GM21360 (cell line): ENCODE results near the gene ZBTB8OS.

ENCODE experiments used
- ATAC-seq: cut with Tn5 transposase; IDR thresholded peaks from one replicate; pipeline ENCODE4 v1.9.1; 2021; ENCODE audit warnings: mild to moderate bottlenecking, moderate library complexity; ENCODE audit not compliant: unreplicated experiment

ZBTB8OS gene

DNA sequence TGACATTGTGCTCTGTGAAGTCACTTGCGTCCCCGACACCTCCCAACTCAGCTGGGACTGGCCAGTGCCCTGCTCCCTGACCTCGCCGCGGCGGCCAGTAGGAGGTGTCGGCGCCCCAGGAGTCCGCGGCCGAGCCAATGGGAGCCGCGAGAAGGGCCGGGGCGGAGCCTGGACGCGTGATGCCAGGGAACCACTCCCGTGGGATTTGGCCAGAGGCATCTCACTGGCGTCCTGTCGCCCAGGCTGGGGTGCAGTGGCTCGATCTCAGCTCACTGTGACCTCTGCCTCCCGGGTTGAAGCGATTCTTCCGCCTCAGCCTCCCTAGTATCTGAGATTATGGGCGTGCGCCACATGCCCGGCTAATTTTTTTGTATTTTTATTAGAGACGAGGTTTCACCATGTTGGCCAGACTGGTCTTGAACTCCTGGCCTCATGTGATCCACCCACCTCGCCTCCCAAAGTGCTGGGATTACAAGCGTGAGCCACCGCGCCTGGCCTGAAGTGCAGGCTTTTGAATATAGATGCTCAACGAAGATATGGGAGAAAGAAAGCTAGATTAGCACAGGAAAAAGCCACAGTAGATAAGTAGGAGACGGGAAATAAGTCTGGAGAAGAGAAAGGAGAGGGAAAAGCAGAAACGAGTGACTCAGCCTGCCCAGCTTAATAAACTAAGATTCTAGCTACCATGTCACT, 38.0 kb downstream of the ZBTB8OS start:
- no peak for ATAC-seq

DNA sequence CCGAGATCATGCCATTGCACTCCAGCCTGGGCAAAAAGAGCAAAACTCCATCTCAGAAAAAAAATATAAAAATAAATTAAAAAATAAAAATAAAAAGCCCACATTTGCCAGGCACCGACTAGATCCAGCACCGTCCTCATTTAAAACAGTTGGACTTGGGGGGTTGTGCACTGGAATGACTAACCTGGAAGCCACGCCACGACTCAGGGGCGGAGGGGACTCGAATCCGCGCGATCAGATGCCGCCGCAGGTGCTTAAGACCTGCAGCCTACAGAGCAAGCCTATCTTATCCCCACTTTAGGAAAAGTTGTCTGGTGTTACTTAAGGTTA, 38.5 kb downstream of the ZBTB8OS start:
- no peak for ATAC-seq

DNA sequence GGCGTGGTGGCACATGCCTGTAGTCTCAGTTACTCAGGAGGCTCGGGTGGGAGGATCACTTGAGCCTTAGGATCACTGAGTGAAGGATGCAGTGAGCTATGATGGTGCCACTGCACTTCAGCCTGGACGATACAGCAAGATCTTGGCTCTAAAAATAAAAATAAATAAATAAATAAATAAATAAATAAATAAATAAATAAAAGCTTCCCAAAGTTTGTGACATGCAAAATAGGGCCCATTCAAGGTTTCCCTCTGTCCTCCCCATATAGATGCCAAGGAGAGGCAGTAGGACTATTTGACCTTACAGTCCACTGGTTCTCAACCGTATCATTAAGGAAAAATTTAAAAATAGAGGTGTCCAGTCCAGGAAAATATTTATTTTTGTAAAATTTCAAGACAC, 41.2 kb downstream of the ZBTB8OS start:
- ATAC-seq = no peak

DNA sequence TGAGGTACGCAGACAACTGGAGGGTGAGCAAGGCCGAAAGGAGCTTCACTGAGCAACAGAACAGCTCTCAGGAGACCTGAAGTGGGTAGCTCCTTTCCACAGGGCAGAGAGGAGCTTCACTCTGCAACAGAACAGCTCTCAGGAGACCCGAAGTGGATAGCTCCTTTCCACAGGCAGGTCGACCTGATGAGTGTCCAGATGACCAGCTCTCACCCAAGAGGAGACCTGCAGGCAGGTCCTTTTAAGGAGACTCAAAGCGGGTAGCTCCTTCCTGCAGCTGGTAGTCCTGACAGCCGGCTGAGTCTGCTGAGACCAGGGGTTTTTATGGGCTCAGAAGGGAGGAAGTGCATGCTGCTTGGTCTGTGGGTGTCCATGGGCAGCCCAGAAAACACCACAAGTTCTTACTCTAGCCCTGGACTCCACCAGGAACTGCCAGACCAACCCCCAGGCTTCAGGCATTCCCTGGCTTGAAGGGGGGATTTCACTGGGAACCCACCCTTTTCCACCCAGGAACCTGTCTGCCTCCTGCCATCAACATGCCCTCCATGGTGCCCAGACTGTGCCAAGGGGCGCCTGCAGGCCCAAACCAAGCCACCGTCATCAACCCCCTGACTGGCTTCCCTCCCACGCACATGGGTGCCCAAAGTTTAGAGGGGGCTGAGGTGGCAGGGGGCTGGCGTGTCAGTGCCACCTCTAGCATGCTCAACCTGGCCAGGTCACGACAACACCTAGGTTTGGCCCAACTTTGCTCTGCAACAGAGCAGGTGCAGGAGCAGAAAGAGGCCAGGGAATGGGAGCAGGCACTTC, 43.6 kb downstream of the ZBTB8OS start:
- ATAC-seq = no peak

DNA sequence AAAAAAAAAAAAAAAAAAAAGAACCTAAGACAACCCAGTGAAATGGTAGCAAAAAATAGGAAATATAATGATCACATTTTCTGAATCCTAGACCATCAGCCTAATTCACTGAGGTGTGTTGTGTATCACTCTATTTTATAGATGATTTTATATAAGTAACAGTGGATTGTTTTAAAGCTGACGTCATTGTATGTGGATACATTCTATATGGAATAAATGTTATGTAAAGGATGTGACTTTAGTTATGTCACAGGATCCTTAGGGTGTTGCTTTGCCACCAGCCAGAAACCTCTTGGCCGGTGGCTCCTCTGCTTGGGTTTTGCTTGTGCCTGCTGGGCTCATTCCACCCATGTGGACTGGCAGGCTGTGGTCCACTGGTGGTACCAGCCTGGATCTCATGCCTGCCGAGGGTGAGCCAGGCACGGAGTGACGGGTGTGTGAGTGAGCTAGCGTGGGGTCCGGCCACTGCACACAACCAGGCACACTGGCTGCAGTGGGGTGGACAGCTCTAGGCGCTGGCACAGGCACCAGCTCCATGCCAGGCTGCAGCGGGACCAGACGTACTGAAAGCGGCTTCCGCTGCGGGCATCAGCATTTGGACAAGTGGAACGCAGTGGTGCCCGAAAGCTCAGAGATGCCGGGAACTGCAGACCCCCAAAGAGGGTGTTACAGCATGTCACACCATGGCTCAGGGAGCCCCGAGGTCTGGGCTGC, 44.5 kb downstream of the ZBTB8OS start:
- no peak for ATAC-seq

DNA sequence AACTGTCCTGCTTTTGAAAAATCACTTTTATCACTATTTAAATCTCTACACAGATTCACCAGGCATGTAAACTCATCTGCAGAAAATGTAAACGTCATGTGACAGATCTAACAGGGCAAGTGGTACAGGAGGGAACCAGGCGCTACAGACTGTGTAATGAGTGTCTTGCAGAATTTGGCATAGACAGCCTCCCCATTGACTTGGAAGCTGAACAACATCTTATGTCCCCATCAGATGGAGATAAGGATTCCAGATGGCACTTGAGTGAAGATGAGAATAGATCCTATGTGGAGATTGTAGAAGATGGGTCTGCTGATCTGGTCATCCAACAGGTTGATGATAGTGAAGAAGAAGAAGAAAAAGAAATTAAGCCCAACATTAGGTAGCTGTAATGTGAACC, 50.3 kb downstream of the ZBTB8OS start:
- no peak for ATAC-seq

DNA sequence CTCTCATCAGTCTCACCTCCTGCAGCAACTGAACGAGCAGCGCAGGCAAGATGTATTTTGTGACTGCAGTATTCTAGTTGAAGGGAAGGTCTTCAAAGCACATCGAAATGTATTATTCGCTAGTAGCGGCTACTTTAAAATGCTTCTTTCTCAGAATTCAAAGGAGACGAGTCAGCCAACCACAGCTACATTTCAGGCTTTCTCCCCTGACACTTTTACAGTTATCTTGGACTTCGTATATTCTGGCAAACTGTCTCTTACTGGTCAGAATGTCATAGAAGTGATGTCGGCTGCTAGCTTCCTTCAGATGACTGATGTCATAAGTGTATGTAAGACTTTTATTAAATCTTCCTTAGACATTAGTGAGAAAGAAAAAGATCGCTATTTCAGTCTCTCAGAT, 57.4 kb downstream of the ZBTB8OS start:
- no peak for ATAC-seq

DNA sequence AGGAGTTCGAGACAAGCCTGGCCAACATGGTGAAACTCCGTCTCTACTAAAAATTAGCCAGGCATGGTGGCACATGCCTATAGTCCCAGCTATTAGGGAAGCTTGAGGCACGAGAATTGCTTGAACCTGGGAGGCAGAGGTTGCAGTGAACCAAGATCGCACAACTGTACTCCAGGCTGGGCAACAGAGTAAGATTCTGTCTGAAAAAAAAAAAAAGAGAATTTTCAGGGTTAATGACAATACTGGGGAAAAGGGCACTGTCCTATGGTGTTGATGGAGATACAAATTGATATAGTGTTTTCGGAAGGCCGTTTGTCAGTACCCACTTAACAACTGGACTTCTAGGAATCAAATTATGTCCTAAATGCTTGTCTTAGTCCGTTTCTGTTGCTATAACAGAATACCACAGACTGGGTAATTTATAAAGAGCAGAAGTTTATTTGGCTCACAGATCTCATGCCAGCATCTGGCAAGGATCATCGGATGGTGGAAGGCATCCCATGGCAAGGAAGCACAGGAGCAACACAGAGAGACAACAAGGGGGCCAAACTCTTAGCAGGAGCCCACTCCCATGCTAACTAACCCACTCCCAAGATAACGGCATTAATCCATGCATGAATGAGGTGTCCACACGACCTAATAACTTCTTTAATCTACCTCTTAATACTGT, 69.9 kb downstream of the ZBTB8OS start:
- ATAC-seq = no peak
